B cell (primary cell): Measurements from ENCODE around the gene ELOB. TPM values are rescaled to one million over a fixed set of nuclear protein-coding genes. Genes with fewer than 3 reads are reported as not detected.

Source experiments
- ATAC-seq: fragments of 200-7000 bp; cut with Tn5 transposase; one replicate; pipeline ENCODE4 v1.10.0; 2021; ENCODE audit warnings: low read depth, mild to moderate bottlenecking, moderate number of reproducible peaks, moderate library complexity
- CTCF ChIA-PET: fragments of 350-600 bp; sonication (Branson Sonifier 250); formaldehyde crosslinking; loops from one replicate; lab custom pipeline; 2021; ENCODE audit warnings: antibody characterized with exemption, inconsistent platforms; lab: Charles Lee
- POLR2A ChIA-PET: fragments of 350-600 bp; sonication (Branson Sonifier 250); formaldehyde crosslinking; loops from one replicate; lab custom pipeline; 2021; ENCODE audit warnings: antibody characterized with exemption; lab: Charles Lee
- DNase-seq: peaks from one replicate; pipeline ENCODE4 v3.0.0; 2013
- H2AFZ ChIP-seq: 2 replicates; pipeline ENCODE4 v1.6.1; 2012; ENCODE audit warnings: mild to moderate bottlenecking, low read depth, low read length; ENCODE audit not compliant: insufficient read depth, poor library complexity, severe bottlenecking
- H3K27ac ChIP-seq, 2 donors: 1 replicate in 1 of 2; 2 replicates in 1 of 2; pipeline ENCODE4 v1.5.1; 2012 to 2013; ENCODE audit warnings: low read length in 2 of 2, mild to moderate bottlenecking in 2 of 2, moderate library complexity in 1 of 2
- H3K27me3 ChIP-seq, 4 experiments: fragments of 200-600 bp in 1 of 4; sonication (generic) in 1 of 4; replicated peaks in 1 of 4; 1 replicate in 2 of 4; 2 replicates in 2 of 4; pipeline versions ENCODE4 v1.6.1 to v1.7.0; 2013 to 2016; ENCODE audit warnings: low read length in 3 of 4, mild to moderate bottlenecking in 2 of 4, mixed read lengths in 1 of 4, moderate library complexity in 1 of 4; ENCODE audit not compliant: insufficient read depth in 4 of 4, control insufficient read depth in 3 of 4; ENCODE audit errors: control extremely low read depth in 1 of 4
- H3K36me3 ChIP-seq, 2 experiments: replicated peaks in 1 of 2; 1 replicate in 1 of 2; 2 replicates in 1 of 2; pipeline versions ENCODE4 v1.6.1 to v1.7.1; 2013; ENCODE audit warnings: low read length in 1 of 2; ENCODE audit not compliant: insufficient read depth in 2 of 2, control insufficient read depth in 1 of 2; ENCODE audit errors: control extremely low read depth in 1 of 2, extremely low read depth in 1 of 2
- H3K4me1 ChIP-seq, 2 donors: fragments of 200-600 bp in 1 of 2; sonication (generic) in 1 of 2; 1 replicate in 1 of 2; 2 replicates in 1 of 2; pipeline versions ENCODE4 v1.5.1 to v1.6.1; 2013 to 2017; ENCODE audit warnings: low read length in 2 of 2; ENCODE audit not compliant: control insufficient read depth in 2 of 2, insufficient read depth in 2 of 2
- H3K4me2 ChIP-seq: replicated peaks from 2 replicates; pipeline ENCODE3; 2012; ENCODE audit warnings: mild to moderate bottlenecking, low read depth, low read length; ENCODE audit not compliant: poor library complexity, severe bottlenecking
- H3K4me3 ChIP-seq, 5 experiments: fragments of 200-600 bp in 1 of 5; sonication (generic) in 1 of 5; 1 replicate in 3 of 5; 2 replicates in 2 of 5; pipeline versions ENCODE4 v1.5.1 to v1.7.0; 2011 to 2016; ENCODE audit warnings: low read length in 4 of 5, mild to moderate bottlenecking in 4 of 5, low read depth in 2 of 5, control low read depth in 1 of 5, moderate library complexity in 1 of 5; ENCODE audit not compliant: insufficient read depth in 1 of 5; ENCODE audit errors: control extremely low read depth in 1 of 5, extremely low read depth in 1 of 5
- H3K79me2 ChIP-seq: fragments of 200-600 bp; sonication (generic); one replicate; pipeline ENCODE4 v1.6.0; 2016; ENCODE audit warnings: low read length; ENCODE audit not compliant: control insufficient read depth, insufficient read depth
- H3K9ac ChIP-seq: fragments of 200-600 bp; sonication (generic); 2 replicates; pipeline ENCODE4 v1.6.1; 2017; ENCODE audit warnings: mild to moderate bottlenecking, low read length, moderate library complexity
- H3K9me3 ChIP-seq, 3 donors: one replicate each; pipeline versions ENCODE4 v1.6.1 to v1.7.1; 2013; ENCODE audit warnings: low read length in 2 of 3; ENCODE audit not compliant: control insufficient read depth in 2 of 3, insufficient read depth in 1 of 3; ENCODE audit errors: control extremely low read depth in 1 of 3
- H4K20me1 ChIP-seq: 2 replicates; pipeline ENCODE4 v1.6.0; 2012; ENCODE audit warnings: mild to moderate bottlenecking, low read length; ENCODE audit not compliant: insufficient read depth, control insufficient read depth, poor library complexity, severe bottlenecking
- H3K27ac Mint-ChIP-seq: one replicate; pipeline ENCODE4 v1.8.0; 2021; ENCODE audit warnings: mixed read lengths
- H3K27me3 Mint-ChIP-seq: one replicate; pipeline ENCODE4 v1.8.0; 2021; ENCODE audit warnings: mixed read lengths
- H3K4me1 Mint-ChIP-seq: one replicate; pipeline ENCODE4 v1.8.0; 2021; ENCODE audit warnings: mixed read lengths
- H3K4me3 Mint-ChIP-seq: one replicate; pipeline ENCODE4 v1.8.0; 2021; ENCODE audit warnings: mixed read lengths
- H3K9me3 Mint-ChIP-seq: one replicate; pipeline ENCODE4 v1.8.0; 2022; ENCODE audit warnings: mixed read lengths; ENCODE audit not compliant: insufficient read depth
- EZH2 ChIP-seq: IDR thresholded peaks from 2 replicates; pipeline ENCODE4 v1.6.1; 2012; ENCODE audit warnings: borderline replicate concordance, low read depth, mild to moderate bottlenecking, moderate library complexity, low read length; ENCODE audit not compliant: insufficient read depth, poor library complexity, severe bottlenecking
- WGBS: methylation state at CpG from one replicate; pipeline ENCODE4 v1.1.5; 2013; ENCODE audit warnings: missing lambda C conversion rate; ENCODE audit not compliant: insufficient coverage; 5-methylcytosine and 5-hydroxymethylcytosine counted together
- intact Hi-C: fragments of 100-400 bp; cut with micrococcal nuclease; formaldehyde crosslinking; loops from one replicate; pipeline ENCODE4 v1.10.0; 2022
- polyA plus RNA-seq: library from polyadenylated mRNA; depleted of rRNA; stranded (reverse); fragments of >200 nt; gene quantifications from 2 replicates; pipeline ENCODE4 v1.2.3, GENCODE V29; 2012
- total RNA-seq, 2 donors: library from RNA; stranded (reverse); fragments of 120-200 nt in 1 of 2; gene quantifications; 1 replicate in 1 of 2; 2 replicates in 1 of 2; pipeline versions ENCODE4 v1.2.3 to v1.2.4, GENCODE V29; 2013 to 2022
- TF ChIP-seq, protein P1 (sequence below): fragments of 200-600 bp; IDR thresholded peaks from one replicate; pipeline ENCODE4 v1.8.0; 2022; ENCODE audit warnings: antibody characterized with exemption, mild to moderate bottlenecking

Gene ELOB
- total and polyA plus RNA-seq, 2 donors (not counting 1 experiment from before 2014, with no cell fraction given), result 93.1 to 136 TPM

DNA sequence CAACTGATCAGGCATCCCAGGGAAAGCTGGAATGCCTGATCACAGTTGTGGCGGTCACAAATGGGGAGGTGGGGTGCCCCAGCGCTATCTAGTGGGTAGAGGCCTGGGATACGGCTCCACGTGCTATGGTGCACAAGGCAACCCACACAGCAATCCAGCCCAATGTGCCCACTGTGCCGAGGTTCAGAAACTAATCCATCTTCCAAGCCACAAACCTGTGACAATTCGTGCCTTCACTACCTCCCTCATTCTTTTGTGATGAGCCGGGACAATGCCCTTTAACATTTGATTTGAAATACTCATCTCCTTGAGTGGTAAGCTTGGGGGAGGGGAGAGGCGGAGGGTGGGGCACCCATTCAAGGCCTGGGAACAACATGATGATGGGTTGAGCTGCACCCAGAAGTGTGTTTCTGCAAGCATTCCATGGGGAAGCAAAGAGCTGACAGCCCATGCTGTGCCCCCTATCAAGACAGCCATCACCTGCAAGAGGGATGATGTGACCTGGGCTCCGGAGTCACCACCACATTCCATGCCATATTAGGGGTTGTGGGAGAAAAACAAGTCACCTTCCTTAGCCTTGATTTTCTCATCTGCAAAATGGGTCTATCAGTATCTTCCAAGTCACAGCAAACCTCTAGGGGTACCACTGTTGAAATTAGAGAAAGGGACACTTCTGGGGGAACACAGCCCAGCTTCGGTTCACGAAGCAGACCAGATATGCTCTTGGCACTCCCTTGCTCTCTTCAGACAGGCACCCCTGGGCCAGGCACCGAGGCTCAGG, 3.7 kb downstream of the ELOB start:
- Histone ChIP-seq H3K27ac (no peak overlapping the region), H3K9me3 (peaks cover 0 to 2% (median 0%) of the 10 kb centered on the region in 3 donors), H3K9ac (no peak overlapping the region), H2AFZ (no peak overlapping the region), H3K36me3 (peaks cover 0 to 56% of the 10 kb centered on the region in 2 experiments), H3K4me2 (no peak overlapping the region), H3K27me3 (no peaks in the 10 kb centered on the region), H3K4me1 (peaks cover 14 to 18% of the 10 kb centered on the region in 2 donors), H3K4me3 (no peak overlapping the region), H4K20me1 (peaks cover 57% of the 10 kb centered on the region), H3K79me2 (peaks cover 60% of the 10 kb centered on the region)
- ATAC-seq (no peak), DNase-seq (no peak)
- POLR2A ChIA-PET, result no interaction called here
- no peak for TF ChIP-seq EZH2
- TF ChIP-seq, protein P1, sequence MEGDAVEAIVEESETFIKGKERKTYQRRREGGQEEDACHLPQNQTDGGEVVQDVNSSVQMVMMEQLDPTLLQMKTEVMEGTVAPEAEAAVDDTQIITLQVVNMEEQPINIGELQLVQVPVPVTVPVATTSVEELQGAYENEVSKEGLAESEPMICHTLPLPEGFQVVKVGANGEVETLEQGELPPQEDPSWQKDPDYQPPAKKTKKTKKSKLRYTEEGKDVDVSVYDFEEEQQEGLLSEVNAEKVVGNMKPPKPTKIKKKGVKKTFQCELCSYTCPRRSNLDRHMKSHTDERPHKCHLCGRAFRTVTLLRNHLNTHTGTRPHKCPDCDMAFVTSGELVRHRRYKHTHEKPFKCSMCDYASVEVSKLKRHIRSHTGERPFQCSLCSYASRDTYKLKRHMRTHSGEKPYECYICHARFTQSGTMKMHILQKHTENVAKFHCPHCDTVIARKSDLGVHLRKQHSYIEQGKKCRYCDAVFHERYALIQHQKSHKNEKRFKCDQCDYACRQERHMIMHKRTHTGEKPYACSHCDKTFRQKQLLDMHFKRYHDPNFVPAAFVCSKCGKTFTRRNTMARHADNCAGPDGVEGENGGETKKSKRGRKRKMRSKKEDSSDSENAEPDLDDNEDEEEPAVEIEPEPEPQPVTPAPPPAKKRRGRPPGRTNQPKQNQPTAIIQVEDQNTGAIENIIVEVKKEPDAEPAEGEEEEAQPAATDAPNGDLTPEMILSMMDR, result no peak
- Mint-ChIP-seq H3K4me3 (no peak overlapping the region), H3K27me3 (no peaks in the 10 kb centered on the region), H3K27ac (peak overlapping the region; percentile 63), H3K4me1 (peaks cover 26% of the 10 kb centered on the region), H3K9me3 (no peaks in the 10 kb centered on the region)
- CTCF ChIA-PET, result interaction anchor here (1.1 kb wide), 1 partner anchor 97 kb away, joined by 6 read pairs; no protein-coding TSS in a partner anchor
- intact Hi-C loops, result loop anchor here (10.0 kb wide), 2 partner anchors 89 to 91 kb away; partner anchors contain the start of gene KCTD5
- WGBS, result 98% methylated on average over 5 of the region's 12 CpGs
